ENCODE data around the gene KCND2.

- TF ChIP-seq POLR2A (IDR thresholded peaks at IDR 0.05): no peak
- no peak for TF ChIP-seq CTCF (IDR thresholded peaks at IDR 0.05)
Observed at GRCh38 chr7:120793213-120793936, 520.4 kb downstream of the KCND2 start.

All from thyroid gland (tissue), 4 donors.